NCI-H128 (cell line): ENCODE data around the gene PRICKLE1.

Experiments
- DNase-seq: peaks from one replicate; lab custom pipeline; 2025; ENCODE audit not compliant: unreplicated experiment; lab: John Stamatoyannopoulos, UW

The PRICKLE1 gene

GRCh38 chr12:42589465-42590329 lies at the start of gene PRICKLE1:
TSS of gene PRICKLE1 (minus strand) at chr12:42589746. CDS start at chr12:42472516, 117,230 bp downstream.
- DNase-seq, result no peak

GRCh38 chr12:42638697-42639096 lies 49.2 kb upstream of the PRICKLE1 start:
- no peak for DNase-seq

- DNase-seq, result no peak
These were observed 48.5 kb upstream of the PRICKLE1 start for GRCh38 chr12:42638011-42638410.

- no peak for DNase-seq
These were observed 47.4 kb upstream of the PRICKLE1 start for GRCh38 chr12:42636993-42637392.

GRCh38 chr12:42633594-42633993 lies 44.0 kb upstream of the PRICKLE1 start:
- no peak for DNase-seq

- no peak for DNase-seq
These were observed 42.0 kb upstream of the PRICKLE1 start for GRCh38 chr12:42631513-42631912.

- DNase-seq, result no peak
These were observed 40.8 kb upstream of the PRICKLE1 start for GRCh38 chr12:42630314-42630713.

- no peak for DNase-seq
These were observed 37.6 kb upstream of the PRICKLE1 start for GRCh38 chr12:42627151-42627550.

GRCh38 chr12:42625611-42626010 lies 36.1 kb upstream of the PRICKLE1 start:
- DNase-seq, result no peak

GRCh38 chr12:42617622-42618021 lies 28.1 kb upstream of the PRICKLE1 start:
- no peak for DNase-seq

- no peak for DNase-seq
These were observed 25.5 kb upstream of the PRICKLE1 start for GRCh38 chr12:42615006-42615405.

GRCh38 chr12:42612231-42612613 lies 22.7 kb upstream of the PRICKLE1 start:
- DNase-seq, result no peak

- no peak for DNase-seq
These were observed 22.2 kb upstream of the PRICKLE1 start for GRCh38 chr12:42611571-42612230.

- no peak for DNase-seq
These were observed 20.1 kb upstream of the PRICKLE1 start for GRCh38 chr12:42609605-42610004.

- DNase-seq, result no peak
These were observed 18.8 kb upstream of the PRICKLE1 start for GRCh38 chr12:42608196-42608825.

GRCh38 chr12:42607584-42608058 lies 18.1 kb upstream of the PRICKLE1 start:
- DNase-seq, result no peak

- DNase-seq, result no peak
These were observed 16.9 kb upstream of the PRICKLE1 start for GRCh38 chr12:42606471-42606870.

GRCh38 chr12:42605685-42606084 lies 16.1 kb upstream of the PRICKLE1 start:
- DNase-seq, result no peak

GRCh38 chr12:42603246-42603990 lies 13.9 kb upstream of the PRICKLE1 start:
- DNase-seq, result no peak

- no peak for DNase-seq
These were observed 4.3 kb upstream of the PRICKLE1 start for GRCh38 chr12:42593874-42594273.

- no peak for DNase-seq
These were observed 886 bp upstream of the PRICKLE1 start for GRCh38 chr12:42590330-42590934.
